Measurements from ENCODE around the gene EDRF1. TPM values are rescaled to one million over a fixed set of nuclear protein-coding genes. Genes with fewer than 3 reads are reported as not detected.

EDRF1 gene
- total RNA-seq, 2 donors from 2014 or later: 14.2 to 28.6 TPM

DNA sequence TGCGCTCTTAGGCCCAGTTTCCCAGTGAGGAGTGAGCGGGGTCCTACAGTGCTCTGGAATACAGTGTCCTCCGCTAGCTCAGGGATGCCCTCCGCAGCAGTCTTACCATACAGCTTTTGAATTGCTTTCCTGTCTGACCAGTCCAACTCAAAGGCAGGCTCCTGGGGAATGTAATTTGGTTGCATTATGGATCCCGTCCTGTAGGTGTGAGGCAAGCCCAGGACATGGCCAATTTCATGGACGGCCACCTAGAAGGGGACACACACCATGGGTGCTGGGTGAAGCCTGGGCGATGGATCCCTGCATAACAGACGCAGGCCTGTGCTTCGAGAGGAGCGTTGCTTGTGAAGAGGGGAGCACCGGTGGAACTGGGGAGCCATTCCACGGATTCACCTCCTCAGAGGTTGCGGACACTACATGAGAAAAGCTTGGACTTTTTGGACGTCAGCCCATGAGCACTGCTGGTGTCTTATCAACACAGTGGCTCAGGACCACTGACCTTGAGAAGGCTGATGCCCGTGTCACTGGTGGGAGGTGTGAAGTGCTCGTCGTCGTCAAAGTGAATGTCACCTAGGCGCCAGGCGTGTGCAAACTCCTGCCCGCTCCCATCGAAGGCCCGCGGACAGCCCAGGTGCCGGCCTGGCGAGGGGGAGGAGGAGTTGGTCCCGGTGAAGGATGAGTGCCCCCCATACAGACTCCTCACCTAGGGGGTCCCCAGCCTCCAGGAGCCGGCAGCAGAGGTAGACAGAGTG lies 52.8 kb downstream of the EDRF1 start:
- peaks cover 0 to 20% of the 10 kb centered on the region in 2 donors for H3K4me1 ChIP-seq (ENCODE audit: control insufficient read depth in 1 of 2, low read depth in 2 of 2)
- H3K36me3 ChIP-seq: no peaks in the 10 kb centered on the region
- H3K9me3 ChIP-seq: no peaks in the 10 kb centered on the region
- no peak for ATAC-seq (ENCODE audit: insufficient number of reproducible peaks, low FRiP score, low read depth)
- H3K27me3 ChIP-seq (replicated peaks; ENCODE audit: insufficient read depth): no peaks in the 10 kb centered on the region
- H3K27ac ChIP-seq: no peak overlapping the region
- H3K4me3 ChIP-seq: no peak overlapping the region
- no peak for DNase-seq (ENCODE audit: low spot score)
- TF ChIP-seq, protein P1, sequence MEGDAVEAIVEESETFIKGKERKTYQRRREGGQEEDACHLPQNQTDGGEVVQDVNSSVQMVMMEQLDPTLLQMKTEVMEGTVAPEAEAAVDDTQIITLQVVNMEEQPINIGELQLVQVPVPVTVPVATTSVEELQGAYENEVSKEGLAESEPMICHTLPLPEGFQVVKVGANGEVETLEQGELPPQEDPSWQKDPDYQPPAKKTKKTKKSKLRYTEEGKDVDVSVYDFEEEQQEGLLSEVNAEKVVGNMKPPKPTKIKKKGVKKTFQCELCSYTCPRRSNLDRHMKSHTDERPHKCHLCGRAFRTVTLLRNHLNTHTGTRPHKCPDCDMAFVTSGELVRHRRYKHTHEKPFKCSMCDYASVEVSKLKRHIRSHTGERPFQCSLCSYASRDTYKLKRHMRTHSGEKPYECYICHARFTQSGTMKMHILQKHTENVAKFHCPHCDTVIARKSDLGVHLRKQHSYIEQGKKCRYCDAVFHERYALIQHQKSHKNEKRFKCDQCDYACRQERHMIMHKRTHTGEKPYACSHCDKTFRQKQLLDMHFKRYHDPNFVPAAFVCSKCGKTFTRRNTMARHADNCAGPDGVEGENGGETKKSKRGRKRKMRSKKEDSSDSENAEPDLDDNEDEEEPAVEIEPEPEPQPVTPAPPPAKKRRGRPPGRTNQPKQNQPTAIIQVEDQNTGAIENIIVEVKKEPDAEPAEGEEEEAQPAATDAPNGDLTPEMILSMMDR (IDR thresholded peaks at IDR 0.05): no peak

DNA sequence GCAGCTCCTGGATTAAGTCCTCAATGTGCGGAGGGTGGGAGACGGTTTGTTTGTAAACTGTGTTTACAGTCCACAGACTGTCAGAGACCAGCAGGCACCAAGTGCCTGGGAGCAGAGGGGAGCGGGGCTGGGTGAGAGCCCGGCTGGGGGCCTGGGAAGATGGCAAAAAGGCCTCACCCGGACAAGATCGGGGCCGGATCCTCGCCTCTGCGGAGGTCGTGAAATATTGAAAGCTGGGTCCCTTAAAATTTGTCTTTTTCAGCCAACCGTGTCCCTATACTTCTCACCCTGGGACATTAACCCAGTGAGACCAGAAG lies 53.3 kb downstream of the EDRF1 start:
- DNase-seq (ENCODE audit: low spot score): no peak
- Histone ChIP-seq H3K27ac (no peak overlapping the region), H3K36me3 (no peaks in the 10 kb centered on the region), H3K4me1 (ENCODE audit: control insufficient read depth in 1 of 2, low read depth in 2 of 2) (peaks cover 0 to 17% of the 10 kb centered on the region in 2 donors), H3K4me3 (no peak overlapping the region), H3K9me3 (no peaks in the 10 kb centered on the region), H3K27me3 (replicated peaks; ENCODE audit: insufficient read depth) (no peaks in the 10 kb centered on the region)
- TF ChIP-seq, protein P1 (IDR thresholded peaks at IDR 0.05): no peak
- ATAC-seq (ENCODE audit: insufficient number of reproducible peaks, low FRiP score, low read depth): no peak

GRCh38 chr10:125773687-125774543 lies 54.4 kb downstream of the EDRF1 start:
- Histone ChIP-seq H3K9me3 (no peaks in the 10 kb centered on the region), H3K4me1 (ENCODE audit: control insufficient read depth in 1 of 2, low read depth in 2 of 2) (peaks cover 0 to 6% of the 10 kb centered on the region in 2 donors), H3K36me3 (no peaks in the 10 kb centered on the region), H3K27me3 (replicated peaks; ENCODE audit: insufficient read depth) (no peaks in the 10 kb centered on the region), H3K4me3 (no peak overlapping the region), H3K27ac (no peak overlapping the region)
- DNase-seq (ENCODE audit: low spot score) (no peak), ATAC-seq (ENCODE audit: insufficient number of reproducible peaks, low FRiP score, low read depth) (no peak)
- TF ChIP-seq, protein P1 (IDR thresholded peaks at IDR 0.05): no peak

GRCh38 chr10:125774581-125775191 lies 55.2 kb downstream of the EDRF1 start:
- DNase-seq (ENCODE audit: low spot score) (no peak), ATAC-seq (ENCODE audit: insufficient number of reproducible peaks, low FRiP score, low read depth) (no peak)
- Histone ChIP-seq H3K27ac (no peak overlapping the region), H3K4me3 (no peak overlapping the region), H3K27me3 (replicated peaks; ENCODE audit: insufficient read depth) (no peaks in the 10 kb centered on the region), H3K4me1 (ENCODE audit: control insufficient read depth in 1 of 2, low read depth in 2 of 2) (no peaks in the 10 kb centered on the region), H3K9me3 (no peaks in the 10 kb centered on the region), H3K36me3 (no peaks in the 10 kb centered on the region)
- TF ChIP-seq, protein P1 (IDR thresholded peaks at IDR 0.05): no peak

GRCh38 chr10:125775491-125776106 lies 56.1 kb downstream of the EDRF1 start, which contains the start of gene MMP21:
TSS of gene MMP21 (minus strand) at chr10:125775821. CDS start at chr10:125775821, 0 bp downstream.
- Histone ChIP-seq H3K4me1 (ENCODE audit: control insufficient read depth in 1 of 2, low read depth in 2 of 2) (no peaks in the 10 kb centered on the region), H3K27ac (no peak within 1 kb of the TSS), H3K4me3 (no peak within 1 kb of the TSS), H3K36me3 (no peaks in the 10 kb centered on the region), H3K9me3 (no peaks in the 10 kb centered on the region), H3K27me3 (replicated peaks; ENCODE audit: insufficient read depth) (no peaks in the 10 kb centered on the region)
- ATAC-seq (ENCODE audit: insufficient number of reproducible peaks, low FRiP score, low read depth) (no peak), DNase-seq (ENCODE audit: low spot score) (no peak)
- TF ChIP-seq, protein P1 (IDR thresholded peaks at IDR 0.05): no peak

All from thoracic aorta (tissue), 2 donors.